GM12892 (cell line): ENCODE measurements around the gene FNDC3A.

Experiments used
- POLR2A ChIP-seq: IDR thresholded peaks from 2 replicates; pipeline ENCODE4 v1.6.1; 2011; ENCODE audit warnings: low read depth, low read length, control low read depth
- POLR2AphosphoS5 ChIP-seq: IDR thresholded peaks from 2 replicates; pipeline ENCODE4 v1.6.1; 2011; ENCODE audit warnings: low read depth, low read length, control low read depth

DNA sequence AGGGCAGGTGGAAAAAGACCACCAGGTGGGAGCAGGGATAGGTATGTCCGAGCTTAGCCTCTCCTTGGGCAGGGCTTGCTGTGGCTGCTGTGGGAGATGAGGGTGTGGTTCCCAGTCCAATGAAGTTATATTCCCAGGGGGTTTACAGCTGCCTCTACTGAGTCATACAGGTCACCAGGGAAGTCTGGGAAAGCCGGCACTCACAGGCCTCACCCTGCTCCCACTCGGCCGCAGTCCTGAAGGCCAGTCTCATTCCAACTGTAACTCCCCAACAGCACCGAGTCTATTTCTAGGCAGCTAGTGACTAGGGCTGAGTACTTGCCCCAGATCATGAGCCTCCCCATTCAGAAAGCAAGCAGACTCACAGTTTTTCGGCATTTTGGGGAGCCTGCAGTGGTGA is 77.1 kb downstream of the FNDC3A start:
- TF ChIP-seq POLR2AphosphoS5 (no peak), POLR2A (no peak)
